GM19043 (cell line): Measurements from ENCODE around the gene MRTFA.
"Not testable (repeated sequence)": the region's sequence is repeated elsewhere in the genome, so short reads cannot be mapped to it uniquely, and the experiment has no call there.

Source experiments
- ATAC-seq: cut with Tn5 transposase; IDR thresholded peaks from one replicate; pipeline ENCODE4 v1.9.1; 2021; ENCODE audit warnings: low read depth; ENCODE audit not compliant: unreplicated experiment

Gene MRTFA

GRCh38 chr22:40599731-40600130 lies 36.8 kb downstream of the MRTFA start:
- no peak for ATAC-seq

GRCh38 chr22:40598712-40599111 lies 37.8 kb downstream of the MRTFA start:
- not testable (repeated sequence) for ATAC-seq

GRCh38 chr22:40597526-40598430 lies 38.7 kb downstream of the MRTFA start:
- no peak for ATAC-seq

- ATAC-seq, result no peak
Observed at GRCh38 chr22:40595497-40596234, 40.9 kb downstream of the MRTFA start.

GRCh38 chr22:40594924-40595323 lies 41.6 kb downstream of the MRTFA start:
- no peak for ATAC-seq

GRCh38 chr22:40594346-40594745 lies 42.2 kb downstream of the MRTFA start:
- no peak for ATAC-seq

- no peak for ATAC-seq
Observed at GRCh38 chr22:40593460-40594273, 42.9 kb downstream of the MRTFA start.

- no peak for ATAC-seq
Observed at GRCh38 chr22:40592352-40593113, 44.0 kb downstream of the MRTFA start.

- ATAC-seq, result no peak
Observed at GRCh38 chr22:40588726-40589125, 47.8 kb downstream of the MRTFA start.

- no peak for ATAC-seq
Observed at GRCh38 chr22:40586781-40587180, 49.7 kb downstream of the MRTFA start.

- ATAC-seq, result no peak
Observed at GRCh38 chr22:40585310-40585751, 51.2 kb downstream of the MRTFA start.

- not testable (repeated sequence) for ATAC-seq
Observed at GRCh38 chr22:40584766-40585165, 51.8 kb downstream of the MRTFA start.

- ATAC-seq, result no peak
Observed at GRCh38 chr22:40583053-40583741, 53.3 kb downstream of the MRTFA start.

- no peak for ATAC-seq
Observed at GRCh38 chr22:40582063-40582462, 54.5 kb downstream of the MRTFA start.

- ATAC-seq, result no peak
Observed at GRCh38 chr22:40580631-40581030, 55.9 kb downstream of the MRTFA start.

GRCh38 chr22:40578171-40578570 lies 58.3 kb downstream of the MRTFA start:
- ATAC-seq, result no peak

GRCh38 chr22:40572976-40573375 lies 63.5 kb downstream of the MRTFA start:
- ATAC-seq, result no peak

GRCh38 chr22:40571887-40572286 lies 64.6 kb downstream of the MRTFA start:
- no peak for ATAC-seq

GRCh38 chr22:40567626-40568328 lies 68.7 kb downstream of the MRTFA start:
- ATAC-seq, result no peak
